ENCODE measurements around the gene FAM222A. TPM values are rescaled to one million over a fixed set of nuclear protein-coding genes. Genes with fewer than 3 reads are reported as not detected.

Gene FAM222A
- total RNA-seq, 4 donors from 2014 or later: 0.34 to 3.5 (median 1.7) TPM; not detected in 1

GRCh38 chr12:109711596-109712461 is 1.8 kb upstream of the FAM222A start:
- H3K4me1 ChIP-seq: no peaks in the 10 kb centered on the region
- H3K4me3 ChIP-seq: no peak overlapping the region
- no peaks in the 10 kb centered on the region for H3K9me3 ChIP-seq
- TF ChIP-seq POLR2A (IDR thresholded peaks at IDR 0.05): no peak
- TF ChIP-seq, protein P1, sequence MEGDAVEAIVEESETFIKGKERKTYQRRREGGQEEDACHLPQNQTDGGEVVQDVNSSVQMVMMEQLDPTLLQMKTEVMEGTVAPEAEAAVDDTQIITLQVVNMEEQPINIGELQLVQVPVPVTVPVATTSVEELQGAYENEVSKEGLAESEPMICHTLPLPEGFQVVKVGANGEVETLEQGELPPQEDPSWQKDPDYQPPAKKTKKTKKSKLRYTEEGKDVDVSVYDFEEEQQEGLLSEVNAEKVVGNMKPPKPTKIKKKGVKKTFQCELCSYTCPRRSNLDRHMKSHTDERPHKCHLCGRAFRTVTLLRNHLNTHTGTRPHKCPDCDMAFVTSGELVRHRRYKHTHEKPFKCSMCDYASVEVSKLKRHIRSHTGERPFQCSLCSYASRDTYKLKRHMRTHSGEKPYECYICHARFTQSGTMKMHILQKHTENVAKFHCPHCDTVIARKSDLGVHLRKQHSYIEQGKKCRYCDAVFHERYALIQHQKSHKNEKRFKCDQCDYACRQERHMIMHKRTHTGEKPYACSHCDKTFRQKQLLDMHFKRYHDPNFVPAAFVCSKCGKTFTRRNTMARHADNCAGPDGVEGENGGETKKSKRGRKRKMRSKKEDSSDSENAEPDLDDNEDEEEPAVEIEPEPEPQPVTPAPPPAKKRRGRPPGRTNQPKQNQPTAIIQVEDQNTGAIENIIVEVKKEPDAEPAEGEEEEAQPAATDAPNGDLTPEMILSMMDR (IDR thresholded peaks at IDR 0.05): no peak
- DNase-seq: no peak
- no peak overlapping the region for H3K27ac ChIP-seq
- intact Hi-C loops (cut with DNase I; ENCODE audit: low total_unique reads): no loop called here
- H3K36me3 ChIP-seq: no peaks in the 10 kb centered on the region
- peaks cover 0 to 5% of the 10 kb centered on the region in 2 donors for H3K27me3 ChIP-seq

DNA sequence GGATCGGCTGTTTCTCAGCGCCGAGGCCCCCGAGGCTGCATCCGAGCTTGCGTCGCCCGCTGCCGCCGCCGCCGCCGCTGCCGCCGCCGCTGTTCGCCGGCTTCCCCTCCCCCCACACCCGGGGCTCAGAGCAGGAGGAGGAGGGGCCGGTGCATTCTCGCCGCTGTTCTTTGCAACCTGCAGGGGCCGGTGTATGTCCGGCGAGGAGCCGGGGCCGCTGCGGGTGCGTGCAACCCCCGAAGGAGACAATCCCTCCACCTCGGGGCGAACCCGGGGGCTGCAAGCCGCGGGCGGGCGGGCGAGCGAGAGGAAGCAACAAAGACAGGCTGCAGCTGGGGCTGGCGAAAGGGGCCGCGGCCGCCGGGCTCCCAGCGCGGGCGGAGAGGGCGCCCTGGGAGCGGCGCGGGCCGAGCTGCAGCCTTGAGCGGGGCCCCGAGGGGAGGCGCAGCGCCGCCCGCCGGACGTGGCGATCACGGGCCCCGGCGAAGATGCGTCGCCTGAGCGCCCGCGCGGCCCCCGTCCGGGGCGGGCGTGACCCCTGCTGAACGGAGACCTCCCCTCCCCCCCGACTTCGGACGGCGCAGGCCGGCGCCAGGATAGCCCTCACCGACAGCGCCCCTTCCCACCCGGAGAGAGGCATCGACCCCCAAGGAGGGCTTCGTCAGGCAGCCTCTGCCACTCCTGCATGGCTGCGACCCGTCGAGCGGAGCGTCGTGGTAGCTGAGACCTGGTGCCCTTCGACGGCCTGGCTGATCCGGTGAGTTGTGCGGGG is 702 bp downstream of the FAM222A start:
- Histone ChIP-seq H3K4me3 (peak overlapping the region; percentile 24 to 67), H3K36me3 (no peaks in the 10 kb centered on the region), H3K27ac (no peak overlapping the region), H3K9me3 (no peaks in the 10 kb centered on the region), H3K27me3 (peaks cover 0 to 13% of the 10 kb centered on the region in 2 donors), H3K4me1 (no peaks in the 10 kb centered on the region)
- intact Hi-C loops (cut with DNase I; ENCODE audit: low total_unique reads): no loop called here
- DNase-seq: peak; percentile 52 to 59
- TF ChIP-seq, protein P1 (IDR thresholded peaks at IDR 0.05): peak in 3 of 4 experiments; percentile 17 to 21 (median 17)
- no peak for TF ChIP-seq POLR2A (IDR thresholded peaks at IDR 0.05)

GRCh38 chr12:109714913-109715244 is 1.3 kb downstream of the FAM222A start:
- TF ChIP-seq, protein P1 (IDR thresholded peaks at IDR 0.05): no peak
- no peak for TF ChIP-seq POLR2A (IDR thresholded peaks at IDR 0.05)
- H3K27ac ChIP-seq: no peak overlapping the region

GRCh38 chr12:109715310-109716091 is 1.9 kb downstream of the FAM222A start:
- no peak overlapping the region for H3K27ac ChIP-seq
- peaks cover 0 to 13% of the 10 kb centered on the region in 2 donors for H3K27me3 ChIP-seq

More at GRCh38 chr12:109714913-109715244, 1.3 kb downstream of the FAM222A start:
- intact Hi-C loops (cut with DNase I; ENCODE audit: low total_unique reads): no loop called here
- DNase-seq: no peak
- no peaks in the 10 kb centered on the region for H3K36me3 ChIP-seq
- no peaks in the 10 kb centered on the region for H3K9me3 ChIP-seq
- peaks cover 0 to 13% of the 10 kb centered on the region in 2 donors for H3K27me3 ChIP-seq
- no peaks in the 10 kb centered on the region for H3K4me1 ChIP-seq
- H3K4me3 ChIP-seq: peak overlapping the region in 1 of 2 donors; percentile 67

More at GRCh38 chr12:109715310-109716091, 1.9 kb downstream of the FAM222A start:
- intact Hi-C loops (cut with DNase I; ENCODE audit: low total_unique reads): no loop called here
- Histone ChIP-seq H3K4me3 (peak overlapping the region in 1 of 2 donors; percentile 67), H3K4me1 (no peaks in the 10 kb centered on the region), H3K9me3 (no peaks in the 10 kb centered on the region), H3K36me3 (no peaks in the 10 kb centered on the region)
- DNase-seq: no peak
- no peak for TF ChIP-seq POLR2A (IDR thresholded peaks at IDR 0.05)
- TF ChIP-seq, protein P1 (IDR thresholded peaks at IDR 0.05): no peak

All from uterus (tissue), 4 donors.